ENCODE results near the gene INAFM2. TPM values are rescaled to one million over a fixed set of nuclear protein-coding genes. Genes with fewer than 3 reads are reported as not detected.

Gene INAFM2
- polyA plus RNA-seq, 1 donor from 2014 or later = 14.8 TPM

- no peak for TF ChIP-seq CTCF (IDR thresholded peaks at IDR 0.05; ENCODE audit: poor library complexity, severe bottlenecking)
- TF ChIP-seq REST (IDR thresholded peaks at IDR 0.05; ENCODE audit: borderline replicate concordance) = no peak
- TF ChIP-seq SMC3 (conservative IDR thresholded peaks at IDR 0.05; ENCODE audit: poor library complexity) = no peak
- TF ChIP-seq TAF1 (IDR thresholded peaks at IDR 0.05; ENCODE audit: low read depth) = no peak
- TF ChIP-seq POLR2AphosphoS5 (IDR thresholded peaks at IDR 0.05) = no peak
- TF ChIP-seq MXI1 (conservative IDR thresholded peaks at IDR 0.05; ENCODE audit: poor library complexity, severe bottlenecking) = no peak
- TF ChIP-seq EZH2 (IDR thresholded peaks at IDR 0.05; ENCODE audit: borderline replicate concordance, insufficient read depth, low read length, poor library complexity, severe bottlenecking) = no peak
- no peak for TF ChIP-seq EP300 (conservative IDR thresholded peaks at IDR 0.05; ENCODE audit: poor library complexity, severe bottlenecking)
- TF ChIP-seq RAD21 (conservative IDR thresholded peaks at IDR 0.05) = no peak
- no peak overlapping the region for H3K4me2 ChIP-seq (ENCODE audit: low read length)
- H3K27ac ChIP-seq (ENCODE audit: low read length) = no peak overlapping the region
- no peaks in the 10 kb centered on the region for H3F3A ChIP-seq (ENCODE audit: insufficient read depth, low read length, poor library complexity, severe bottlenecking)
- no peaks in the 10 kb centered on the region for H3K79me2 ChIP-seq (replicated peaks; ENCODE audit: insufficient read depth, low read length)
- no peaks in the 10 kb centered on the region for H3K36me3 ChIP-seq (ENCODE audit: insufficient read depth, low read length)
- no peak overlapping the region for H2AFZ ChIP-seq (ENCODE audit: low read depth, low read length)
- H3K27me3 ChIP-seq (ENCODE audit: insufficient read depth, low read depth, low read length) = no peaks in the 10 kb centered on the region
- no peaks in the 10 kb centered on the region for H3K9me3 ChIP-seq (ENCODE audit: low read length)
- no peak overlapping the region for H3K9ac ChIP-seq (ENCODE audit: low read length)
- H4K20me1 ChIP-seq (ENCODE audit: insufficient read depth) = no peaks in the 10 kb centered on the region
- no peak overlapping the region for H3K4me3 ChIP-seq (ENCODE audit: low read length)
- H3K9me2 ChIP-seq (ENCODE audit: insufficient read depth, low read length) = no peaks in the 10 kb centered on the region
Observed at GRCh38 chr15:40331026-40331425, 7.5 kb downstream of the INAFM2 start.

GRCh38 chr15:40331637-40332036 is 8.1 kb downstream of the INAFM2 start:
- no peaks in the 10 kb centered on the region for H3K79me2 ChIP-seq (replicated peaks; ENCODE audit: insufficient read depth, low read length)
- H3K4me2 ChIP-seq (ENCODE audit: low read length) = no peak overlapping the region
- H3K9me3 ChIP-seq (ENCODE audit: low read length) = no peaks in the 10 kb centered on the region
- H2AFZ ChIP-seq (ENCODE audit: low read depth, low read length) = no peak overlapping the region
- no peaks in the 10 kb centered on the region for H3K9me2 ChIP-seq (ENCODE audit: insufficient read depth, low read length)
- H3K36me3 ChIP-seq (ENCODE audit: insufficient read depth, low read length) = no peaks in the 10 kb centered on the region
- TF ChIP-seq EZH2 (IDR thresholded peaks at IDR 0.05; ENCODE audit: borderline replicate concordance, insufficient read depth, low read length, poor library complexity, severe bottlenecking) (no peak), CTCF (IDR thresholded peaks at IDR 0.05; ENCODE audit: poor library complexity, severe bottlenecking) (no peak), RAD21 (conservative IDR thresholded peaks at IDR 0.05) (no peak), REST (IDR thresholded peaks at IDR 0.05; ENCODE audit: borderline replicate concordance) (no peak), TAF1 (IDR thresholded peaks at IDR 0.05; ENCODE audit: low read depth) (no peak), EP300 (conservative IDR thresholded peaks at IDR 0.05; ENCODE audit: poor library complexity, severe bottlenecking) (no peak), MXI1 (conservative IDR thresholded peaks at IDR 0.05; ENCODE audit: poor library complexity, severe bottlenecking) (no peak), SMC3 (conservative IDR thresholded peaks at IDR 0.05; ENCODE audit: poor library complexity) (no peak)
- no peaks in the 10 kb centered on the region for H4K20me1 ChIP-seq (ENCODE audit: insufficient read depth)
- H3K27ac ChIP-seq (ENCODE audit: low read length) = no peak overlapping the region
- no peaks in the 10 kb centered on the region for H3K27me3 ChIP-seq (ENCODE audit: insufficient read depth, low read depth, low read length)
- no peaks in the 10 kb centered on the region for H3F3A ChIP-seq (ENCODE audit: insufficient read depth, low read length, poor library complexity, severe bottlenecking)
- H3K9ac ChIP-seq (ENCODE audit: low read length) = no peak overlapping the region
- no peak overlapping the region for H3K4me3 ChIP-seq (ENCODE audit: low read length)
